Measurements from ENCODE around the gene SYCE3.

Gene SYCE3

GRCh38 chr22:50524676-50525103 lies 38.0 kb downstream of the SYCE3 start:
- TF ChIP-seq EZH2phosphoT487 (IDR thresholded peaks at IDR 0.05; ENCODE audit: borderline replicate concordance, low read length), result no peak
- TF ChIP-seq, protein P1, sequence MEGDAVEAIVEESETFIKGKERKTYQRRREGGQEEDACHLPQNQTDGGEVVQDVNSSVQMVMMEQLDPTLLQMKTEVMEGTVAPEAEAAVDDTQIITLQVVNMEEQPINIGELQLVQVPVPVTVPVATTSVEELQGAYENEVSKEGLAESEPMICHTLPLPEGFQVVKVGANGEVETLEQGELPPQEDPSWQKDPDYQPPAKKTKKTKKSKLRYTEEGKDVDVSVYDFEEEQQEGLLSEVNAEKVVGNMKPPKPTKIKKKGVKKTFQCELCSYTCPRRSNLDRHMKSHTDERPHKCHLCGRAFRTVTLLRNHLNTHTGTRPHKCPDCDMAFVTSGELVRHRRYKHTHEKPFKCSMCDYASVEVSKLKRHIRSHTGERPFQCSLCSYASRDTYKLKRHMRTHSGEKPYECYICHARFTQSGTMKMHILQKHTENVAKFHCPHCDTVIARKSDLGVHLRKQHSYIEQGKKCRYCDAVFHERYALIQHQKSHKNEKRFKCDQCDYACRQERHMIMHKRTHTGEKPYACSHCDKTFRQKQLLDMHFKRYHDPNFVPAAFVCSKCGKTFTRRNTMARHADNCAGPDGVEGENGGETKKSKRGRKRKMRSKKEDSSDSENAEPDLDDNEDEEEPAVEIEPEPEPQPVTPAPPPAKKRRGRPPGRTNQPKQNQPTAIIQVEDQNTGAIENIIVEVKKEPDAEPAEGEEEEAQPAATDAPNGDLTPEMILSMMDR (IDR thresholded peaks at IDR 0.05; ENCODE audit: low read depth, low read length, poor library complexity, severe bottlenecking), result no peak
- Histone ChIP-seq H3F3A (ENCODE audit: control insufficient read depth, insufficient read depth) (peaks cover 21% of the 10 kb centered on the region), H3K27me3 (ENCODE audit: control insufficient read depth, low read length) (no peaks in the 10 kb centered on the region), H3K9me2 (replicated peaks; ENCODE audit: control insufficient read depth, low read length) (no peaks in the 10 kb centered on the region), H3K36me3 (ENCODE audit: control insufficient read depth, low read length) (peaks cover 46% of the 10 kb centered on the region), H3K4me3 (ENCODE audit: low read length) (peak overlapping the region; percentile 93), H3K9me3 (ENCODE audit: control insufficient read depth, insufficient read depth, low read length) (no peaks in the 10 kb centered on the region), H3K79me2 (ENCODE audit: control insufficient read depth, low read length) (peaks cover 51% of the 10 kb centered on the region), H3K4me2 (ENCODE audit: low read length) (peak overlapping the region; percentile 97), H3K4me1 (ENCODE audit: control insufficient read depth, low read length) (peaks cover 23% of the 10 kb centered on the region), H3K27ac (ENCODE audit: low read depth, low read length) (peak overlapping the region; percentile 83), H4K20me1 (ENCODE audit: control insufficient read depth, insufficient read depth, low read depth, low read length) (no peaks in the 10 kb centered on the region)

DNA sequence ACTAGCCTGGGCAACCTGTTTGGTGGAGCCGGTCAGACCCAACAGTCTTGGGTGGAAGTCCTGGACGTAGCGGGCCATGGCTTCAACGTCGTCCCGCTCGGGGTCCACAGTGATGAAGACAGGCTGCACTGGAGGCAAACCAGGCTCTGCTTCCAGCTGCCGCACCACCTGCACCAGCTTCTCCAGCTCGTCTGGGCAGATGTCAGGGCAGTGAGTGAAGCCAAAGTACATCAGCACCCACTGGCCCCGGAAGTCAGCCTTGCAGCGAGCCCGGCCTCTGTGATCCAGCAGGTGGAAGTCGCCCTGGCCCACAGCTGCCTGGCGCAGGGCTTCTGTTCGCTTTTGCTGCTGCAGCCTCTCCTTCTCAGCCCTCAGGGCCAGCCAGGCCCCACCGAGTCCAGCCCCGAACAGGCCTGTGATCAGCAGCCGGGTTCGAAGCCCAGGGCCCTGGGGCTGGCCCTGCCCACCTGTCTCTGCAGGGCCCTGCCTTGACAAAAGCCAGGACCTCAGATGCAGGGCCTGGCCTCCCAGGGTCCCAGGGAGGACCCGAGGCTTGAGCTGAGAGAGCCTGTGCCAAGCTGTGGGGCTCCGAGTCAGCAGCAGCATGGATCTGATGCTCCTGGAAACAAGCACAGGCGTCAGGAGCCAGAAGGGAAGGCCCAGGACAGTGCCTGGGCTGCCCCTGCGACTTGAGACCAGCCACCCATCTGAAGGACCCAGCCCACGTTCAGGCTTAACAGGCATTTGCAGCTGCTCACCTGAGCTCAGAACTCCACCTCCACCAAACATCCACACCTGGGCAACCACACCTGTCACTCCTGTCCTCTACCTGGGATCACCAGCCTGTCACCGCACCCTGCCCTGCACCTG lies 38.7 kb downstream of the SYCE3 start:
- Histone ChIP-seq H3F3A (ENCODE audit: control insufficient read depth, insufficient read depth) (peaks cover 18% of the 10 kb centered on the region), H3K9me2 (replicated peaks; ENCODE audit: control insufficient read depth, low read length) (no peaks in the 10 kb centered on the region), H3K79me2 (ENCODE audit: control insufficient read depth, low read length) (peaks cover 51% of the 10 kb centered on the region), H4K20me1 (ENCODE audit: control insufficient read depth, insufficient read depth, low read depth, low read length) (no peaks in the 10 kb centered on the region), H3K36me3 (ENCODE audit: control insufficient read depth, low read length) (peaks cover 52% of the 10 kb centered on the region), H3K27me3 (ENCODE audit: control insufficient read depth, low read length) (no peaks in the 10 kb centered on the region), H3K4me2 (ENCODE audit: low read length) (peak overlapping the region; percentile 97), H3K9me3 (ENCODE audit: control insufficient read depth, insufficient read depth, low read length) (no peaks in the 10 kb centered on the region), H3K4me3 (ENCODE audit: low read length) (peak overlapping the region; percentile 93), H3K27ac (ENCODE audit: low read depth, low read length) (peak overlapping the region; percentile 83), H3K4me1 (ENCODE audit: control insufficient read depth, low read length) (peaks cover 22% of the 10 kb centered on the region)
- TF ChIP-seq, protein P1 (IDR thresholded peaks at IDR 0.05; ENCODE audit: low read depth, low read length, poor library complexity, severe bottlenecking), result no peak
- TF ChIP-seq EZH2phosphoT487 (IDR thresholded peaks at IDR 0.05; ENCODE audit: borderline replicate concordance, low read length), result no peak

GRCh38 chr22:50523458-50523805 lies 39.3 kb downstream of the SYCE3 start:
- Histone ChIP-seq H3K9me3 (ENCODE audit: control insufficient read depth, insufficient read depth, low read length) (no peaks in the 10 kb centered on the region), H3K4me1 (ENCODE audit: control insufficient read depth, low read length) (peaks cover 22% of the 10 kb centered on the region), H3K9me2 (replicated peaks; ENCODE audit: control insufficient read depth, low read length) (no peaks in the 10 kb centered on the region), H4K20me1 (ENCODE audit: control insufficient read depth, insufficient read depth, low read depth, low read length) (no peaks in the 10 kb centered on the region), H3K36me3 (ENCODE audit: control insufficient read depth, low read length) (peaks cover 58% of the 10 kb centered on the region), H3K79me2 (ENCODE audit: control insufficient read depth, low read length) (peaks cover 51% of the 10 kb centered on the region), H3K27me3 (ENCODE audit: control insufficient read depth, low read length) (no peaks in the 10 kb centered on the region), H3K4me3 (ENCODE audit: low read length) (peak overlapping the region; percentile 93; the same call in 1 of the 2 replicates), H3K4me2 (ENCODE audit: low read length) (peak overlapping the region; percentile 97), H3K27ac (ENCODE audit: low read depth, low read length) (no peak overlapping the region), H3F3A (ENCODE audit: control insufficient read depth, insufficient read depth) (peaks cover 13% of the 10 kb centered on the region)
- TF ChIP-seq, protein P1 (IDR thresholded peaks at IDR 0.05; ENCODE audit: low read depth, low read length, poor library complexity, severe bottlenecking), result no peak
- TF ChIP-seq EZH2phosphoT487 (IDR thresholded peaks at IDR 0.05; ENCODE audit: borderline replicate concordance, low read length), result no peak

Measured in DOHH2 (cell line).